ENCODE data around the gene DNAJC11.

DNA sequence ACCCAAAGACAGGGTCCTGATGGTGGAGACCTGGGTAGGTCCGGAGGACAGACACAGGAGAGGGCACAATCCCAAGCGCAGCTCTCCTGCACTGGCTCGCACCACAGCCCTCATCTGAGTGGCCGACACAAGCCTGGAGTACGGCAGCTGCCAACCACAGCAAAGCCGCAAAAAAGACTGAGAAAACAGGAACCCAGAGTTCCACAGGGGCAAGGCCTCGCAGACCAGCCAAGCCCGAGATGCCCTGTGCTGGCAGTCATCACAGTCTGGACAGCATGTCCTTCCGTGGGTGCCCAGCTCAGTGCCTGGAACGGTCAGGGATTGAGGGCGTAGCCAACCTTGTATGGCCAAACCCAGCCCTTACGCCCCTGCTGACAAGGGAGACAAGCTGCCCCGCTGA is 110.4 kb downstream of the DNAJC11 start:
- TF ChIP-seq POLR2A (IDR thresholded peaks at IDR 0.05) (no peak), POLR2AphosphoS5 (IDR thresholded peaks at IDR 0.05) (peak; percentile 61 to 78 (median 77))
- TF ChIP-seq, protein P1, sequence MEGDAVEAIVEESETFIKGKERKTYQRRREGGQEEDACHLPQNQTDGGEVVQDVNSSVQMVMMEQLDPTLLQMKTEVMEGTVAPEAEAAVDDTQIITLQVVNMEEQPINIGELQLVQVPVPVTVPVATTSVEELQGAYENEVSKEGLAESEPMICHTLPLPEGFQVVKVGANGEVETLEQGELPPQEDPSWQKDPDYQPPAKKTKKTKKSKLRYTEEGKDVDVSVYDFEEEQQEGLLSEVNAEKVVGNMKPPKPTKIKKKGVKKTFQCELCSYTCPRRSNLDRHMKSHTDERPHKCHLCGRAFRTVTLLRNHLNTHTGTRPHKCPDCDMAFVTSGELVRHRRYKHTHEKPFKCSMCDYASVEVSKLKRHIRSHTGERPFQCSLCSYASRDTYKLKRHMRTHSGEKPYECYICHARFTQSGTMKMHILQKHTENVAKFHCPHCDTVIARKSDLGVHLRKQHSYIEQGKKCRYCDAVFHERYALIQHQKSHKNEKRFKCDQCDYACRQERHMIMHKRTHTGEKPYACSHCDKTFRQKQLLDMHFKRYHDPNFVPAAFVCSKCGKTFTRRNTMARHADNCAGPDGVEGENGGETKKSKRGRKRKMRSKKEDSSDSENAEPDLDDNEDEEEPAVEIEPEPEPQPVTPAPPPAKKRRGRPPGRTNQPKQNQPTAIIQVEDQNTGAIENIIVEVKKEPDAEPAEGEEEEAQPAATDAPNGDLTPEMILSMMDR (IDR thresholded peaks at IDR 0.05 in 8 of 11, conservative IDR thresholded peaks at IDR 0.05 in 3 of 11): no peak
